ENCODE results near the gene TOMM6.

TOMM6 gene

DNA sequence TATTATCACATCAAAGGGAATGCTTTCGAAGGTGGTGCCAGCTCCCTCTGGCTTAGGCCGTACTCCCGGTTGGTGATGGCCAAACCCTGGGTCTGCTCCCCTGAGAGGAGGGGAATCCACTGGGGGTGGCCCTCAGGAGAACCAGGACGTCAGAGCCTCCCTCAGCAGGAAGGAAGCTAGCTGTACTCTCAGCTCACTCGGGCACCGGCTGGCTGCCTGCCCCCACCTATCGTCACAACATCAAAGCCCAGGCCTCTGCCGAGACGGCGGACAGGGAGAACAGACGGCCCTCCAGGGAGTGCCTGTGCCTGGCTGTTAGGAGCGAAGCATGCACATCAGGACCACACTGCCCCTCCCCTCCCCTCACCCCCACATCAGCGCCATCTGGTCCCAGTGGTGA, 31.1 kb upstream of the TOMM6 start:
- no peaks in the 10 kb centered on the region for H3K36me3 ChIP-seq (ENCODE audit: insufficient read depth)
- H3K27me3 ChIP-seq (ENCODE audit: insufficient read depth, low read depth) = no peaks in the 10 kb centered on the region
- TF ChIP-seq, protein P1, sequence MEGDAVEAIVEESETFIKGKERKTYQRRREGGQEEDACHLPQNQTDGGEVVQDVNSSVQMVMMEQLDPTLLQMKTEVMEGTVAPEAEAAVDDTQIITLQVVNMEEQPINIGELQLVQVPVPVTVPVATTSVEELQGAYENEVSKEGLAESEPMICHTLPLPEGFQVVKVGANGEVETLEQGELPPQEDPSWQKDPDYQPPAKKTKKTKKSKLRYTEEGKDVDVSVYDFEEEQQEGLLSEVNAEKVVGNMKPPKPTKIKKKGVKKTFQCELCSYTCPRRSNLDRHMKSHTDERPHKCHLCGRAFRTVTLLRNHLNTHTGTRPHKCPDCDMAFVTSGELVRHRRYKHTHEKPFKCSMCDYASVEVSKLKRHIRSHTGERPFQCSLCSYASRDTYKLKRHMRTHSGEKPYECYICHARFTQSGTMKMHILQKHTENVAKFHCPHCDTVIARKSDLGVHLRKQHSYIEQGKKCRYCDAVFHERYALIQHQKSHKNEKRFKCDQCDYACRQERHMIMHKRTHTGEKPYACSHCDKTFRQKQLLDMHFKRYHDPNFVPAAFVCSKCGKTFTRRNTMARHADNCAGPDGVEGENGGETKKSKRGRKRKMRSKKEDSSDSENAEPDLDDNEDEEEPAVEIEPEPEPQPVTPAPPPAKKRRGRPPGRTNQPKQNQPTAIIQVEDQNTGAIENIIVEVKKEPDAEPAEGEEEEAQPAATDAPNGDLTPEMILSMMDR (conservative IDR thresholded peaks at IDR 0.05; ENCODE audit: low read depth, low read length) = no peak

DNA sequence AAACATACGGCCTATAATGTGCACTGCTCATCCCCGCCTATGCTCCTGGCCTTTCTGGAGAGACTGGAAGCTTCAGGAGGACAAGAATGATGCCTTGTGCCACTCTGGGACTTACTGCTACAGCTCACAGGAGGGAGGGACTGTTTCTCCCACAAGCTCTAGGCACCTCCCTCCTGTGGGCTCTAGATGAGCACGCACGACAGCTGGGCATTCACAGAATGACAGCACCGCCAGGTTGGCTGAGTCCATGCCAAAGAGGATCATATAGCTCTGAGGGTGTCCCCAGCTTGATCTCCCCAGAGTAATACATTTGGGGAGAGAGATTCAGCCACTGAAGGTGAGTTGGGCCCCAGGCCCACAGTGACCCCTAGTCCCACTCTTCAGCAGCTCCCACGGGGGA, 30.2 kb upstream of the TOMM6 start:
- no peaks in the 10 kb centered on the region for H4K20me1 ChIP-seq (ENCODE audit: insufficient read depth)
- no peak overlapping the region for H3K27ac ChIP-seq
- no peak overlapping the region for H2AFZ ChIP-seq (ENCODE audit: low read depth)
- TF ChIP-seq, protein P1 (conservative IDR thresholded peaks at IDR 0.05; ENCODE audit: low read depth, low read length) = no peak
- no peaks in the 10 kb centered on the region for H3K4me1 ChIP-seq (ENCODE audit: low read depth, poor library complexity, severe bottlenecking)
- H3K4me2 ChIP-seq = no peak overlapping the region
- H3K4me3 ChIP-seq (IDR thresholded peaks at IDR 0.05; ENCODE audit: insufficient read depth, low read depth, low read length) = no peak overlapping the region
- no peak overlapping the region for H3K9ac ChIP-seq
- no peaks in the 10 kb centered on the region for H3K79me2 ChIP-seq (ENCODE audit: insufficient read depth, low read depth)
- no peaks in the 10 kb centered on the region for H3K27me3 ChIP-seq (ENCODE audit: insufficient read depth, low read depth)
- H3K36me3 ChIP-seq (ENCODE audit: insufficient read depth) = no peaks in the 10 kb centered on the region

More for the DNA sequence above, 31.1 kb upstream of the TOMM6 start:
- Histone ChIP-seq H3K27ac (no peak overlapping the region), H3K4me1 (ENCODE audit: low read depth, poor library complexity, severe bottlenecking) (no peaks in the 10 kb centered on the region), H3K9ac (no peak overlapping the region), H3K79me2 (ENCODE audit: insufficient read depth, low read depth) (no peaks in the 10 kb centered on the region), H2AFZ (ENCODE audit: low read depth) (no peak overlapping the region), H3K4me2 (no peak overlapping the region), H4K20me1 (ENCODE audit: insufficient read depth) (no peaks in the 10 kb centered on the region), H3K4me3 (IDR thresholded peaks at IDR 0.05; ENCODE audit: insufficient read depth, low read depth, low read length) (no peak overlapping the region)

DNA sequence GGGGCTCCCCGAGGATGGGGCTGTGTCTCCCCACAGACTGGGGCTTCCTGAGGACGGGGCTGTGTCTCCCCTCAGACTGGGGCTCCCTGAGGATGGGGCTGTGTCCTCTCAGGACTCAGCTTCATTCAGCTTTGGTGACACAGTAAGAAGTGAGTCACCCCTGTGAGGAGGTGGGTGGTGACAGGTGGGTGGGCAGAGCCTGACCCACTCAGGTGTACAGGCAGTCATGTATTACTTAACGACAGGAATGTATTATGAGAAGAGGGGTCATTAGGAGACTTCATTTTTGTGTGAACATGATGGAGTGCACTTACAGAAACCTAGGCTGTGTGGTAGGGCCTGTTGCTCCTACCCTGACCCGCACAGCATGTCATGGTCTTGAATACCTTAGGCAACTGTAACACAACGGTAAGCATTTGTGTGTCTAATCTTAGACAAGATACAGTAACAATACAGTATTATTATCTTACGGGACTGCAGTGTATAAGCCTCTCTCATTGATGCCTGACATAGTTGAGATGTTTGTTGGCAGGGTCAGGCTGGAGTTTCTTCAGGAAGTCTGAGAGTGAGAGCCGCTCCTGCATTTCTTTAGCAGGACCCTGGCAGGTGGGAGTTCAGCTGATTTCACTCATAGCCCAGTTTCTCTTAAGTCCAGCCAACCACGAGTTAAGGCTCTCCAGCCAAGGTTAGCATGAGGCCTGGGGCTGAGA, 29.4 kb upstream of the TOMM6 start:
- Histone ChIP-seq H3K27ac (no peak overlapping the region), H3K4me2 (no peak overlapping the region), H3K9ac (no peak overlapping the region), H3K27me3 (ENCODE audit: insufficient read depth, low read depth) (no peaks in the 10 kb centered on the region), H4K20me1 (ENCODE audit: insufficient read depth) (no peaks in the 10 kb centered on the region), H3K79me2 (ENCODE audit: insufficient read depth, low read depth) (no peaks in the 10 kb centered on the region), H3K4me3 (IDR thresholded peaks at IDR 0.05; ENCODE audit: insufficient read depth, low read depth, low read length) (no peak overlapping the region), H2AFZ (ENCODE audit: low read depth) (no peak overlapping the region), H3K36me3 (ENCODE audit: insufficient read depth) (no peaks in the 10 kb centered on the region), H3K4me1 (ENCODE audit: low read depth, poor library complexity, severe bottlenecking) (no peaks in the 10 kb centered on the region)
- TF ChIP-seq, protein P1 (conservative IDR thresholded peaks at IDR 0.05; ENCODE audit: low read depth, low read length) = no peak

DNA sequence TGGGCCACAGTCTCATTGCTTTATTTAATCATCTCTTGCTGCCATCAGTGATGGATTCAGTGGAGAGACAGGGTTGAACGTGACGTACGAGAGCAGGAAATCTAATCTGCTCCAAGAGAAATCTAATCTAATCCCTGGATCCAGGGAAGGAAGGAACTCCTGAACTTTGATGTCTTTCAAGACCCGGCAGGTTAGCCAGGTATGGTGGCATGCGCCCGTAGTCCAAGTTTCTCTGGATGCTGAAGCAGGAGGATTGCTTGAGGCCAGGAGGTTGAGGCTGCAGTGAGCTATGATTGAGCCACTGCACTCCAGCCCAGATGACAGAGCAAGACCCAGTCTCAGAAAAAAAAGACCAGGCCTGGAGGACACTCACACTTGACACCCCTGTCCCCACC, 28.9 kb upstream of the TOMM6 start:
- Histone ChIP-seq H3K4me3 (IDR thresholded peaks at IDR 0.05; ENCODE audit: insufficient read depth, low read depth, low read length) (no peak overlapping the region), H3K36me3 (ENCODE audit: insufficient read depth) (no peaks in the 10 kb centered on the region), H3K79me2 (ENCODE audit: insufficient read depth, low read depth) (no peaks in the 10 kb centered on the region), H3K27ac (no peak overlapping the region), H3K4me2 (no peak overlapping the region), H3K4me1 (ENCODE audit: low read depth, poor library complexity, severe bottlenecking) (no peaks in the 10 kb centered on the region), H4K20me1 (ENCODE audit: insufficient read depth) (no peaks in the 10 kb centered on the region), H2AFZ (ENCODE audit: low read depth) (no peak overlapping the region), H3K27me3 (ENCODE audit: insufficient read depth, low read depth) (no peaks in the 10 kb centered on the region), H3K9ac (no peak overlapping the region)
- TF ChIP-seq, protein P1 (conservative IDR thresholded peaks at IDR 0.05; ENCODE audit: low read depth, low read length) = no peak
